ENCODE results near the gene SLC1A2.

DNA sequence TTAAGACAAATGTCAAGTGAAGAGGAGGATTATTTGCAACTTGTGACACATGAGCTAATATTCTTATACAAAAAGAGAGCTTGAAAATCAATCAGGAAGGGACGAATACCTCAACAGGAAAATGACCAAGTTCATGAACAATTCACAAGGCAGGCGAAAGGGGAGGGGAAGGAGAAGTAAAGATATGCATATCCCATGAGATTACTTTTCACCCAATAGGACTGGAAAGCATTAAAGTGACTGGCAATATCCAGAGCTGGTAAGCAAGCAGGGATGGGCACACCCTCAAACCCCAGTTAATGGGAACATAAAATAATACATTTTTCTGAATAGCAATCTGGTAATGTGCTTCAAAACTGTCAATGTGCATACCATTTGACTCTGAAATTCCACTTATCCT lies 129.5 kb downstream of the SLC1A2 start:
- TF ChIP-seq, protein P1, sequence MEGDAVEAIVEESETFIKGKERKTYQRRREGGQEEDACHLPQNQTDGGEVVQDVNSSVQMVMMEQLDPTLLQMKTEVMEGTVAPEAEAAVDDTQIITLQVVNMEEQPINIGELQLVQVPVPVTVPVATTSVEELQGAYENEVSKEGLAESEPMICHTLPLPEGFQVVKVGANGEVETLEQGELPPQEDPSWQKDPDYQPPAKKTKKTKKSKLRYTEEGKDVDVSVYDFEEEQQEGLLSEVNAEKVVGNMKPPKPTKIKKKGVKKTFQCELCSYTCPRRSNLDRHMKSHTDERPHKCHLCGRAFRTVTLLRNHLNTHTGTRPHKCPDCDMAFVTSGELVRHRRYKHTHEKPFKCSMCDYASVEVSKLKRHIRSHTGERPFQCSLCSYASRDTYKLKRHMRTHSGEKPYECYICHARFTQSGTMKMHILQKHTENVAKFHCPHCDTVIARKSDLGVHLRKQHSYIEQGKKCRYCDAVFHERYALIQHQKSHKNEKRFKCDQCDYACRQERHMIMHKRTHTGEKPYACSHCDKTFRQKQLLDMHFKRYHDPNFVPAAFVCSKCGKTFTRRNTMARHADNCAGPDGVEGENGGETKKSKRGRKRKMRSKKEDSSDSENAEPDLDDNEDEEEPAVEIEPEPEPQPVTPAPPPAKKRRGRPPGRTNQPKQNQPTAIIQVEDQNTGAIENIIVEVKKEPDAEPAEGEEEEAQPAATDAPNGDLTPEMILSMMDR (IDR thresholded peaks at IDR 0.05) = no peak
- TF ChIP-seq POLR2A (IDR thresholded peaks at IDR 0.05) = no peak
